ENCODE data around the gene SMU1.

GRCh38 chr9:33105504-33105903, 29.0 kb upstream of the SMU1 start:
- TF ChIP-seq CTCF (conservative IDR thresholded peaks at IDR 0.05; ENCODE audit: low read length) = no peak
- TF ChIP-seq EZH2phosphoT487 (IDR thresholded peaks at IDR 0.05; ENCODE audit: borderline replicate concordance) = no peak
